Mesothelial cell of epicardium (in vitro differentiated cells): ENCODE results near the gene IPO13. TPM values are rescaled to one million over a fixed set of nuclear protein-coding genes. Genes with fewer than 3 reads are reported as not detected.

Experiments
- DNase-seq, 2 experiments: peaks; one replicate each; pipeline ENCODE4 v3.0.0; 2021; ENCODE audit warnings: low spot score in 2 of 2; ENCODE audit not compliant: unreplicated experiment in 2 of 2
- H3K27ac Mint-ChIP-seq: 2 replicates; pipeline ENCODE4 v1.8.0; 2021; ENCODE audit warnings: mixed read lengths
- H3K27me3 Mint-ChIP-seq: 2 replicates; pipeline ENCODE4 v1.8.0; 2021; ENCODE audit warnings: low read depth, mixed read lengths
- H3K36me3 Mint-ChIP-seq: 2 replicates; pipeline ENCODE4 v1.8.0; 2021; ENCODE audit warnings: mixed read lengths
- H3K4me1 Mint-ChIP-seq: 2 replicates; pipeline ENCODE4 v1.8.0; 2021; ENCODE audit warnings: mixed read lengths
- H3K4me3 Mint-ChIP-seq: 2 replicates; pipeline ENCODE4 v1.8.0; 2021; ENCODE audit warnings: mild to moderate bottlenecking, moderate library complexity, mixed read lengths
- H3K9me3 Mint-ChIP-seq: 2 replicates; pipeline ENCODE4 v1.8.0; 2021; ENCODE audit warnings: mixed read lengths
- total RNA-seq: library from RNA; stranded (reverse); gene quantifications from 3 replicates; pipeline ENCODE4 v1.2.1, GENCODE V29; 2021
- TF ChIP-seq, protein P1 (sequence below): fragments of 200-600 bp; sonication (generic); IDR thresholded peaks from one replicate; pipeline ENCODE4 v1.5.0; 2021; ENCODE audit warnings: antibody characterized with exemption; ENCODE audit not compliant: unreplicated experiment

IPO13 gene
- total RNA-seq, 1 donor from 2014 or later = 26.4 TPM

DNA sequence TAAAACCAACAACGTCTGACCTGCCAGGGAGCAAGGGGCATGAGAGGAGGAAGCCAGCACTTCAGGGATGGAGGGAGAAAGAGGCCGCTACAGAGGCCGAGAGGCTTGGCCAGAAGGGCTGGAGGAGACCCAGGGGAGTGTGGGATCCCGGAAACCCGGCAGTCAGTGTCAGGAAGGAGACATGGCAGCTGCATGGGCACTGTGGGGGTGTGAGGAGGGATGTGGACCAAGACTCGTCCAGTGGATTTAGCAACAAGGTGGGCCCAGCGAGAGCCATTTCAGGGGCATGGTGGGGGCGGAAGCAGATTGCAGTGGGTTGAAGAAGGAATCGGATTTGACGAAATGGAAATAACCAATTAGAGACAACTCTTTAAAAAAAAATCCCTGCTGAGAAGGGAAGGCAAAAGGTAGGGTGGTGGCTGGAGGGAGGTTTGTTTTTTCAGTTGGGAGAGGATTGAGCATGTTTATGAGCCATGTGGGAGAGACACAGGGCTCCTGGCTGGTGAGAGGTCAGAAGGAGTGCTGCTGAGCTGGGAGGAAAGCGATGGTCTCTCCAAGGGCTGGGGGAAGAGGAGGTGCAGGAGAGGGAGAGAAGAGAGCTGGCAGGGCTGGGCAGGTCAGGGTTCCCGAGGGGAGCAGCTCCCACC lies 36.6 kb downstream of the IPO13 start:
- Mint-ChIP-seq H3K27ac (no peak overlapping the region), H3K27me3 (no peaks in the 10 kb centered on the region), H3K36me3 (peaks cover 13% of the 10 kb centered on the region), H3K4me3 (no peak overlapping the region), H3K9me3 (no peaks in the 10 kb centered on the region), H3K4me1 (peaks cover 15% of the 10 kb centered on the region)
- TF ChIP-seq, protein P1, sequence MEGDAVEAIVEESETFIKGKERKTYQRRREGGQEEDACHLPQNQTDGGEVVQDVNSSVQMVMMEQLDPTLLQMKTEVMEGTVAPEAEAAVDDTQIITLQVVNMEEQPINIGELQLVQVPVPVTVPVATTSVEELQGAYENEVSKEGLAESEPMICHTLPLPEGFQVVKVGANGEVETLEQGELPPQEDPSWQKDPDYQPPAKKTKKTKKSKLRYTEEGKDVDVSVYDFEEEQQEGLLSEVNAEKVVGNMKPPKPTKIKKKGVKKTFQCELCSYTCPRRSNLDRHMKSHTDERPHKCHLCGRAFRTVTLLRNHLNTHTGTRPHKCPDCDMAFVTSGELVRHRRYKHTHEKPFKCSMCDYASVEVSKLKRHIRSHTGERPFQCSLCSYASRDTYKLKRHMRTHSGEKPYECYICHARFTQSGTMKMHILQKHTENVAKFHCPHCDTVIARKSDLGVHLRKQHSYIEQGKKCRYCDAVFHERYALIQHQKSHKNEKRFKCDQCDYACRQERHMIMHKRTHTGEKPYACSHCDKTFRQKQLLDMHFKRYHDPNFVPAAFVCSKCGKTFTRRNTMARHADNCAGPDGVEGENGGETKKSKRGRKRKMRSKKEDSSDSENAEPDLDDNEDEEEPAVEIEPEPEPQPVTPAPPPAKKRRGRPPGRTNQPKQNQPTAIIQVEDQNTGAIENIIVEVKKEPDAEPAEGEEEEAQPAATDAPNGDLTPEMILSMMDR = no peak
- no peak for DNase-seq

GRCh38 chr1:43984855-43985254 lies 38.1 kb downstream of the IPO13 start:
- H3K4me3 Mint-ChIP-seq = no peak overlapping the region
- DNase-seq = no peak

GRCh38 chr1:43985984-43986595 lies 39.3 kb downstream of the IPO13 start:
- peaks cover 13% of the 10 kb centered on the region for H3K36me3 Mint-ChIP-seq
- H3K4me1 Mint-ChIP-seq = peaks cover 3% of the 10 kb centered on the region
- H3K9me3 Mint-ChIP-seq = no peaks in the 10 kb centered on the region
- no peak overlapping the region for H3K4me3 Mint-ChIP-seq
- H3K27ac Mint-ChIP-seq = peak overlapping the region; percentile 47
- H3K27me3 Mint-ChIP-seq = no peaks in the 10 kb centered on the region
- TF ChIP-seq, protein P1 = no peak
- DNase-seq = no peak

More at GRCh38 chr1:43984855-43985254, 38.1 kb downstream of the IPO13 start:
- H3K27ac Mint-ChIP-seq = no peak overlapping the region
- no peaks in the 10 kb centered on the region for H3K27me3 Mint-ChIP-seq
- H3K9me3 Mint-ChIP-seq = no peaks in the 10 kb centered on the region
- peaks cover 13% of the 10 kb centered on the region for H3K36me3 Mint-ChIP-seq
- peaks cover 9% of the 10 kb centered on the region for H3K4me1 Mint-ChIP-seq
- TF ChIP-seq, protein P1 = no peak

- no peaks in the 10 kb centered on the region for H3K9me3 Mint-ChIP-seq
- no peak overlapping the region for H3K4me3 Mint-ChIP-seq
- H3K27ac Mint-ChIP-seq = peak overlapping the region; percentile 47
- TF ChIP-seq, protein P1 = no peak
- no peak for DNase-seq
- H3K36me3 Mint-ChIP-seq = peaks cover 13% of the 10 kb centered on the region
- peaks cover 3% of the 10 kb centered on the region for H3K4me1 Mint-ChIP-seq
- no peaks in the 10 kb centered on the region for H3K27me3 Mint-ChIP-seq
These were observed 40.0 kb downstream of the IPO13 start for GRCh38 chr1:43986712-43987111.

GRCh38 chr1:43987159-43987902 lies 40.6 kb downstream of the IPO13 start:
- Mint-ChIP-seq H3K36me3 (peaks cover 13% of the 10 kb centered on the region), H3K27me3 (no peaks in the 10 kb centered on the region), H3K9me3 (no peaks in the 10 kb centered on the region), H3K4me1 (peaks cover 6% of the 10 kb centered on the region), H3K4me3 (no peak overlapping the region), H3K27ac (peak overlapping the region; percentile 11)
- DNase-seq = no peak
- TF ChIP-seq, protein P1 = no peak
